Lower leg skin (tissue), 3 donors: ENCODE data around the gene NLE1.

Source experiments
- CTCF ChIP-seq, 3 donors: fragments of 450-650 bp; IDR thresholded peaks; one replicate each; pipeline ENCODE4 v1.5.1; 2016; ENCODE audit warnings: antibody characterized with exemption in 3 of 3, mild to moderate bottlenecking in 3 of 3, moderate library complexity in 2 of 3
- POLR2A ChIP-seq, 2 donors: fragments of 450-650 bp; IDR thresholded peaks; one replicate each; pipeline ENCODE4 v1.6.1; 2016 to 2017; ENCODE audit warnings: antibody characterized with exemption in 2 of 2, mild to moderate bottlenecking in 1 of 2, moderate library complexity in 1 of 2

DNA sequence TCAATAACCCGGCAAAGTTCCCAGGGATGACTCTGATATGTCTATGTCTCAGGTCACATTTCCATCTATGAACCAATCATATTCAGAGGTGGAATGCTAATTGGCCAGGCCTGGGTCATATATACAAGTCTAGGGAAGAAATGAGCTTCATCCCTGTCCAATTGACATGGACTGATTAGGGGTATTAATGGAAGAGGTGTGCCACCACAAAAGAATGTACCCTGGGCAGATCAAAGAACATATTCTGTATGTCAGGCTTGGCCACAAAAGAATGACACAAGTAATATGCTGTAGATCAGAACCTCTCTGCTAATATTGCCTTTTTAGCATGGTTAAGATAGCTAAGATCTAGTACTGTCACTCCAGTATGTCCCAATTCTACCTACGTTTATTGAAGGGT is 45.4 kb upstream of the NLE1 start:
- TF ChIP-seq CTCF (IDR thresholded peaks at IDR 0.05) (no peak), POLR2A (IDR thresholded peaks at IDR 0.05) (no peak)
